ENCODE measurements around the gene TMEM52. TPM values are rescaled to one million over a fixed set of nuclear protein-coding genes. Genes with fewer than 3 reads are reported as not detected.
A peak's percentile ranks its signal among the peaks of the same experiment; 100 is the strongest.

The TMEM52 gene
- total RNA-seq, 1 donor from 2014 or later, result 1.4 TPM

- Mint-ChIP-seq H3K27me3 (ENCODE audit: low read depth, unreplicated experiment) (no peaks in the 10 kb centered on the region), H3K4me3 (ENCODE audit: unreplicated experiment) (no peak overlapping the region), H3K4me1 (ENCODE audit: low read depth, unreplicated experiment) (peaks cover 39% of the 10 kb centered on the region), H3K9me3 (ENCODE audit: unreplicated experiment) (peaks cover 3% of the 10 kb centered on the region), H3K27ac (ENCODE audit: unreplicated experiment) (peak overlapping the region; percentile 26), H3K36me3 (ENCODE audit: low read depth, unreplicated experiment) (peaks cover 28% of the 10 kb centered on the region)
- peaks cover 16% of the 10 kb centered on the region for H3K4me1 ChIP-seq (ENCODE audit: insufficient read depth, low read length)
- H3K9ac ChIP-seq (ENCODE audit: low read length), result no peak overlapping the region
- peaks cover 19% of the 10 kb centered on the region for H3K36me3 ChIP-seq (ENCODE audit: insufficient read depth, low read length)
- H3K4me3 ChIP-seq (ENCODE audit: insufficient read depth, low read depth, low read length), result no peak overlapping the region
- DNase-seq (ENCODE audit: low read depth) (no peak), FAIRE-seq (no peak)
- H3K4me2 ChIP-seq (ENCODE audit: low read length), result no peak overlapping the region
- no peaks in the 10 kb centered on the region for H3K9me3 ChIP-seq (ENCODE audit: insufficient read depth, low read depth, low read length)
- TF ChIP-seq, protein P1, sequence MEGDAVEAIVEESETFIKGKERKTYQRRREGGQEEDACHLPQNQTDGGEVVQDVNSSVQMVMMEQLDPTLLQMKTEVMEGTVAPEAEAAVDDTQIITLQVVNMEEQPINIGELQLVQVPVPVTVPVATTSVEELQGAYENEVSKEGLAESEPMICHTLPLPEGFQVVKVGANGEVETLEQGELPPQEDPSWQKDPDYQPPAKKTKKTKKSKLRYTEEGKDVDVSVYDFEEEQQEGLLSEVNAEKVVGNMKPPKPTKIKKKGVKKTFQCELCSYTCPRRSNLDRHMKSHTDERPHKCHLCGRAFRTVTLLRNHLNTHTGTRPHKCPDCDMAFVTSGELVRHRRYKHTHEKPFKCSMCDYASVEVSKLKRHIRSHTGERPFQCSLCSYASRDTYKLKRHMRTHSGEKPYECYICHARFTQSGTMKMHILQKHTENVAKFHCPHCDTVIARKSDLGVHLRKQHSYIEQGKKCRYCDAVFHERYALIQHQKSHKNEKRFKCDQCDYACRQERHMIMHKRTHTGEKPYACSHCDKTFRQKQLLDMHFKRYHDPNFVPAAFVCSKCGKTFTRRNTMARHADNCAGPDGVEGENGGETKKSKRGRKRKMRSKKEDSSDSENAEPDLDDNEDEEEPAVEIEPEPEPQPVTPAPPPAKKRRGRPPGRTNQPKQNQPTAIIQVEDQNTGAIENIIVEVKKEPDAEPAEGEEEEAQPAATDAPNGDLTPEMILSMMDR (IDR thresholded peaks at IDR 0.05; ENCODE audit: insufficient read depth, low read depth, low read length), result no peak
- TF ChIP-seq EZH2 (IDR thresholded peaks at IDR 0.05; ENCODE audit: insufficient read depth, low read length), result no peak
- no peaks in the 10 kb centered on the region for H3K27me3 ChIP-seq (ENCODE audit: insufficient read depth, low read length)
- H3K79me2 ChIP-seq (ENCODE audit: insufficient read depth, low read length), result peaks cover 99% of the 10 kb centered on the region
- no peak overlapping the region for H2AFZ ChIP-seq (ENCODE audit: low read depth, low read length)
- peaks cover 99% of the 10 kb centered on the region for H4K20me1 ChIP-seq (ENCODE audit: insufficient read depth, low read length)
- no peak overlapping the region for H3K27ac ChIP-seq (ENCODE audit: low read depth, low read length)
These were observed 45.9 kb downstream of the TMEM52 start for GRCh38 chr1:1873186-1873585.

DNA sequence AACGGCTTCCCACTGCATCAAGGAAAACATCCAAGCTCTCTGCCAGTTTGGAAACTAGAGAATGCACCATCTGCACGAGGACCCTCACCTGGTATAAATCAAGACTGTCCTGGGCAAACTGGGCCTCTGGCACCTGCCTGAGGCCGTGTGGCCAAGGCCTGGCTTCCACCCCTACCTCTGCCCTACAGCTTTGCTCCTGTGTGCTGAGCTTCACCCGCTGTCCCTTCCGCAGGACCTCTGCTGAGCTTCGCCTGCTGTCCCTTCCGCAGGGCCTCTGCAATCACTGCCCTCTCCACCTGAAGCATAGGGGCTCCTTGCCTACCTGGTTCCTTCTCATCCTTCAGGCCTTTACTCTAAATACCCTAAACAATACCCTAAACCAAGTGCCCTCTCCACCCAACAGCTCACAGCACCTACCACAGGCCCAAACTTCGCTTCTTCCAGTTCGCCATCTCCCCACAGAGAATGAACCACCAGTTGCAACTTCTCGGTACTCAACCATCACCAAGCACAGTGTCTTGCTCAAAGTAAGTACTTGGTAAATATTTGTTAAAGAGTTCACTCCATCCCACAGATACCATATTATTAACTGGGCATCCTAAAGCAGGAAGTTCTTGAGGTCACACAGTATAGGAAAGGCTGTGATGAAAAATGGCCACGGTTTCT lies 46.6 kb downstream of the TMEM52 start:
- Mint-ChIP-seq H3K27ac (ENCODE audit: unreplicated experiment) (no peak overlapping the region), H3K9me3 (ENCODE audit: unreplicated experiment) (peaks cover 3% of the 10 kb centered on the region), H3K4me3 (ENCODE audit: unreplicated experiment) (peak overlapping the region; percentile 1), H3K4me1 (ENCODE audit: low read depth, unreplicated experiment) (peaks cover 34% of the 10 kb centered on the region), H3K36me3 (ENCODE audit: low read depth, unreplicated experiment) (peaks cover 25% of the 10 kb centered on the region), H3K27me3 (ENCODE audit: low read depth, unreplicated experiment) (no peaks in the 10 kb centered on the region)
- Histone ChIP-seq H2AFZ (ENCODE audit: low read depth, low read length) (no peak overlapping the region), H3K36me3 (ENCODE audit: insufficient read depth, low read length) (peaks cover 19% of the 10 kb centered on the region), H3K4me2 (ENCODE audit: low read length) (no peak overlapping the region), H4K20me1 (ENCODE audit: insufficient read depth, low read length) (peaks cover 99% of the 10 kb centered on the region), H3K4me3 (ENCODE audit: insufficient read depth, low read depth, low read length) (no peak overlapping the region), H3K9ac (ENCODE audit: low read length) (no peak overlapping the region), H3K4me1 (ENCODE audit: insufficient read depth, low read length) (peaks cover 12% of the 10 kb centered on the region), H3K27ac (ENCODE audit: low read depth, low read length) (no peak overlapping the region), H3K9me3 (ENCODE audit: insufficient read depth, low read depth, low read length) (no peaks in the 10 kb centered on the region), H3K79me2 (ENCODE audit: insufficient read depth, low read length) (peaks cover 99% of the 10 kb centered on the region), H3K27me3 (ENCODE audit: insufficient read depth, low read length) (no peaks in the 10 kb centered on the region)
- TF ChIP-seq, protein P1 (IDR thresholded peaks at IDR 0.05; ENCODE audit: insufficient read depth, low read depth, low read length), result no peak
- no peak for TF ChIP-seq EZH2 (IDR thresholded peaks at IDR 0.05; ENCODE audit: insufficient read depth, low read length)
- FAIRE-seq (no peak), DNase-seq (ENCODE audit: low read depth) (no peak)

- Histone ChIP-seq H3K27ac (ENCODE audit: low read depth, low read length) (no peak overlapping the region), H3K36me3 (ENCODE audit: insufficient read depth, low read length) (peaks cover 9% of the 10 kb centered on the region)
These were observed 49.6 kb downstream of the TMEM52 start for GRCh38 chr1:1869469-1869868.

More at GRCh38 chr1:1869469-1869868, 49.6 kb downstream of the TMEM52 start:
- Histone ChIP-seq H2AFZ (ENCODE audit: low read depth, low read length) (no peak overlapping the region), H3K27me3 (ENCODE audit: insufficient read depth, low read length) (no peaks in the 10 kb centered on the region), H3K4me1 (ENCODE audit: insufficient read depth, low read length) (no peaks in the 10 kb centered on the region), H3K4me2 (ENCODE audit: low read length) (no peak overlapping the region), H3K9me3 (ENCODE audit: insufficient read depth, low read depth, low read length) (no peaks in the 10 kb centered on the region), H3K4me3 (ENCODE audit: insufficient read depth, low read depth, low read length) (no peak overlapping the region), H4K20me1 (ENCODE audit: insufficient read depth, low read length) (peaks cover 100% of the 10 kb centered on the region), H3K79me2 (ENCODE audit: insufficient read depth, low read length) (peaks cover 99% of the 10 kb centered on the region), H3K9ac (ENCODE audit: low read length) (no peak overlapping the region)
- DNase-seq (ENCODE audit: low read depth) (no peak), FAIRE-seq (no peak)
- H3K27ac Mint-ChIP-seq (ENCODE audit: unreplicated experiment), result no peak overlapping the region
- H3K36me3 Mint-ChIP-seq (ENCODE audit: low read depth, unreplicated experiment), result peaks cover 14% of the 10 kb centered on the region
- no peak overlapping the region for H3K4me3 Mint-ChIP-seq (ENCODE audit: unreplicated experiment)
- TF ChIP-seq, protein P1 (IDR thresholded peaks at IDR 0.05; ENCODE audit: insufficient read depth, low read depth, low read length), result no peak
- TF ChIP-seq EZH2 (IDR thresholded peaks at IDR 0.05; ENCODE audit: insufficient read depth, low read length), result no peak
- H3K27me3 Mint-ChIP-seq (ENCODE audit: low read depth, unreplicated experiment), result no peaks in the 10 kb centered on the region
- peaks cover 18% of the 10 kb centered on the region for H3K4me1 Mint-ChIP-seq (ENCODE audit: low read depth, unreplicated experiment)
- peaks cover 3% of the 10 kb centered on the region for H3K9me3 Mint-ChIP-seq (ENCODE audit: unreplicated experiment)
